ENCODE measurements around the gene COG2. TPM values are rescaled to one million over a fixed set of nuclear protein-coding genes. Genes with fewer than 3 reads are reported as not detected.
"Not testable (repeated sequence)": the region's sequence is repeated elsewhere in the genome, so short reads cannot be mapped to it uniquely, and the experiment has no call there.

The COG2 gene, protein sequence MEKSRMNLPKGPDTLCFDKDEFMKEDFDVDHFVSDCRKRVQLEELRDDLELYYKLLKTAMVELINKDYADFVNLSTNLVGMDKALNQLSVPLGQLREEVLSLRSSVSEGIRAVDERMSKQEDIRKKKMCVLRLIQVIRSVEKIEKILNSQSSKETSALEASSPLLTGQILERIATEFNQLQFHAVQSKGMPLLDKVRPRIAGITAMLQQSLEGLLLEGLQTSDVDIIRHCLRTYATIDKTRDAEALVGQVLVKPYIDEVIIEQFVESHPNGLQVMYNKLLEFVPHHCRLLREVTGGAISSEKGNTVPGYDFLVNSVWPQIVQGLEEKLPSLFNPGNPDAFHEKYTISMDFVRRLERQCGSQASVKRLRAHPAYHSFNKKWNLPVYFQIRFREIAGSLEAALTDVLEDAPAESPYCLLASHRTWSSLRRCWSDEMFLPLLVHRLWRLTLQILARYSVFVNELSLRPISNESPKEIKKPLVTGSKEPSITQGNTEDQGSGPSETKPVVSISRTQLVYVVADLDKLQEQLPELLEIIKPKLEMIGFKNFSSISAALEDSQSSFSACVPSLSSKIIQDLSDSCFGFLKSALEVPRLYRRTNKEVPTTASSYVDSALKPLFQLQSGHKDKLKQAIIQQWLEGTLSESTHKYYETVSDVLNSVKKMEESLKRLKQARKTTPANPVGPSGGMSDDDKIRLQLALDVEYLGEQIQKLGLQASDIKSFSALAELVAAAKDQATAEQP
- 32.5 and 40.6 TPM in 2 replicates for polyA plus RNA-seq (2014; cell fraction: cytosol; rRNA removed)
- 34.3 and 36.6 TPM in 2 replicates for polyA plus RNA-seq (2014; cell fraction: nucleus; rRNA removed)

DNA sequence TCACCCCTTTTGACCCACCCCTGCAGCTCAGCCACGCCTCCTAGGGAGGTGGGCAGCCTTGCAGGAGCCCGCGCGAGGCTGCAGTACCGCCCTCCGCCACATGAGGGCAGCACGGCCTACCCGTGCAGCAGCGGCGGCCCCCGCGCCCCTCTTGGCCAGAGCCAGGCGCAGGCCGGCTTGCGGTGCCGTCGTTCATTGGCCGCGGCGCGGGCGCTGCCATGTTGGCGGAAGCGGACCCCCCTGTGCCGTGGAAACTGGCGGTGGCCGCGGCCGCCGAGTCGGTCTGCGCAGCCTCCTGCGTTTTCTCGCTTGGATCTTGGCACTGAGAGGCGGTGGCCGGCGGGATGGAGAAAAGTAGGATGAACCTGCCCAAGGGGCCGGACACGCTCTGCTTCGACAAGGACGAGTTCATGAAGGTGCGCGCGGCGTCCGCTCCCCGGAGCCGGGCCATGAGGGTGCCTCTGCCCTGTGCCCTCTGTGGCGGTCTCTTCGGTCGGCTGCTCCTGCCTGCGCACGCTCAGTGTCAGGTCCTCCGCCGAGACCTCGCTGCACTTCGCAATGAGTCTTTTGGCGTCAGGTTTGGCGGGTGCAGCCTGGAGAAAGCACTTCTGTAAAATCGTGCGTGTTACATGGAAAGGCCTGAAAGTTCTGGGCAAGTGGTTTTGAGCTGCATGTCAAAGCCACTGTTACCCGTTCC is at the start of gene COG2:
TSS of gene COG2 (plus strand) at position 219 of the 697 bp plus-strand sequence. CDS start at position 345, 126 bp downstream.
- peak; percentile 89 for DNase-seq (ENCODE audit: low spot score)

DNA sequence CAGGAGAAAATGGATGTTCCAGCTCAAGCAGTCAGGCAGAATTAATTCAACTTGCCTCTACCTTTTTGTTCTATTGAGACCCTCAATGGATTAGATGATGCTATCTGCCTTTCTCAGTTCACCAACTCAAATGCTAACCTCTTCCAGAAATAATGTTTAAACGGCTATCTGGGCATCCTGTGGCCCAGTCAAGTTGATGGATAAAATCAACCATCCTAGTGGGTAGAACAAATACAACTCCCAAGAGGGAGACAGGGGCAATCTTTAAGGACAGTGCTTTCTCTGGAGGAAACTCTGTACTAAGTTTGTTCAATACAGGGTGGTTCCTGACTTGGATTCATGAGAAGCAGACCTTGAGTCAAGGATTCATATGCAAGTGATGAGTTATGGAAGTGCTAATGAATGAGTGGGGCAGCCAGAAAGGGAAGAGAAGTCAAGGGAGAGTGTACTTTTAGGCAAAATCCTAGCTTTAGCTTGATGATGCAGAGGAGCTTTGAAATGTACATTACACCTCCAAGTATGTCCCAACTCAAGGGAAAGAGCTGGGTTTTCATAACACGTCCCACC is 49.4 kb upstream of the COG2 start:
- DNase-seq (ENCODE audit: low spot score) = no peak

GRCh38 chr1:230594214-230594773 is 48.0 kb upstream of the COG2 start:
- no peak for DNase-seq (ENCODE audit: low spot score)

DNA sequence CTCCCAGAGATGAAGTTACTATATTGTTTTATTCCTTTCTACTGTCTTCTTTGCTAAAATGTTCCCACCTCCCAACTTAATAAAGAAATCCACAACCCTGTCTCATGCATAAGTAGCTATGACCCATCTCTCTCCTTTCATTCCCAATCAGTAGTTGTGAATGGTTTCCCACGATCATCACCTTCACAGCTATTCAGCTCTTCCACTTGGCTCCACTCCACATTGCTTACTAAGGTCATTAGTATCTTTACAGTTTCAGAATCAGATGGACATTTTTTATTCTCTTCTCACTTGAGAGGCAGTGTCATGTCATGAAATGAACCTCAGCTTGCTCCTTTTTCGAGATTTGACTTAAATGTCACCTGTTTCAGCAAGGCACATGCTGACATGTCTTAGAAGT is 47.1 kb upstream of the COG2 start:
- DNase-seq (ENCODE audit: low spot score) = no peak

DNA sequence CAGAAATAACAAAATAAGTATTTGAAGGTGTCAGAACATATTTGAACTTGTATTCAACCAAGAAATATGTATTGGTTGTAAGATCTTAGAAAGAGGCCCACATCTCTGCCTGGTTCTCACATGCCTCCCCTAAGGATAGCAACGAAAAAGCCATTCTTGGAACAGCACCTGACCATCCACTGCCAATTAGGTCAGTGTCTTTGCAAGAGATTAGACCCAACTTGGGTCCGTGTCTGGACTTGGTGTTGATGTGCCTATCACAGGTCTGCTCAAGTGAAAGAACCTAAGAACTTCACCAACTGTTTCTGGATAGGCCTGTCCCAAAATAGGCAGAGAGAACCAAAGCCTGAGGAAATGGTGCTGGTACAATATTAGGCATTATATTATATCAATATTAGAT is 46.0 kb upstream of the COG2 start:
- no peak for DNase-seq (ENCODE audit: low spot score)

GRCh38 chr1:230598745-230599144 is 43.5 kb upstream of the COG2 start:
- DNase-seq (ENCODE audit: low spot score) = no peak

DNA sequence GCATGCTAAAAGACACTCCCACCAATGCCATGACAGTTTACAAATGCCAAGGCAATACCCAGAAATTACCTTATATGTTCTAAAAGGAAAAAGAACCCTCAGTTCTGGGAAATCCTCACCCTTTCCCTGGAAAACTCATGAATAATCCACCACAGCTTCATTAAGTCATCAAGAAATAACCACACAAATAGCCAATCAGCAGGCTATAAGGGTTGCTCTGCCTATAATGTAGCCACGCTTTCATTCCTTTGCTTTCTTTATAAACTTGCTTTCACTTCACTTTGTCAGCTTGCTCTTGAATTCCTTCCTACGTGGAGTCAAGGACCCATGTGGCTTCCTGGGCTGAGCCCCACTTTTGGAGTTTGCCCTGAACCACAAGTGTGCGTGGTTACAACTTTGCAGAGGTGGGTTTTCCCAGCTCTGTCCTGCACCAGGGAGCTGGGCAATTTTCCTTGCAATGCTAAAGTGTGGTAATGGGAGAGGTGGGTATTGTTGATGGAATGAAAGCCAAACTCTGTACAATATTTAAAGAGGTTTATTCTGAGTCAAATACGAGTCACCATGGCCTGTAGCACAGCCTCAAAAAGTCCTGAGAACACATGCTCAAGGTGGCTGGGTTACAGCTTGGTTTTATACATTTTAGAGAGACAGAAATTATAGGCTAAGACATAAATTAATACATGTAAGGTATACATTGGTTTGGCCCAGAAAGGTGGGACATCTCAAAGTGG is 42.2 kb upstream of the COG2 start:
- DNase-seq (ENCODE audit: low spot score) = no peak

- not testable (repeated sequence) for DNase-seq (ENCODE audit: low spot score)
These were observed 41.5 kb upstream of the COG2 start for GRCh38 chr1:230600657-230601400.

GRCh38 chr1:230609208-230609607 is 33.1 kb upstream of the COG2 start:
- DNase-seq (ENCODE audit: low spot score) = no peak

GRCh38 chr1:230610589-230610988 is 31.7 kb upstream of the COG2 start:
- no peak for DNase-seq (ENCODE audit: low spot score)

GRCh38 chr1:230611128-230611877 is 31.0 kb upstream of the COG2 start:
- DNase-seq (ENCODE audit: low spot score) = no peak

DNA sequence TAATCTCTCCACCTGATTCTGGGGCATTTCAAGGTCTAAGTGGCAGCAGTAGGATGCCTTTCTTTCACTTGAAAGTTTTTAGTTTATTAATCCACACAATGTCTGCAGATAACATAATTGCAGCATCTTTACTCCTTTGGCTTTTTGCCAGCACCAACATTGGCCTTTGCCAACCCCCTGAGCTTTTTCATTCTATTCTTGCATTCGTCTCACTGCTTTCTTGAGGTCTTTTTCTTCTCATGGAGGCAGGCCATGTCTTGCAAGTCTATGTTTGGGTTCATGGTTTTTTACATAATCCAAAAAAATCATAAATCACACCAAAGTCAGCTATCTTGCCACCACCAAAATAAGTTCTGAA is 30.4 kb upstream of the COG2 start:
- DNase-seq (ENCODE audit: low spot score) = no peak

- DNase-seq (ENCODE audit: low spot score) = no peak
These were observed 29.6 kb upstream of the COG2 start for GRCh38 chr1:230612651-230613050.

DNA sequence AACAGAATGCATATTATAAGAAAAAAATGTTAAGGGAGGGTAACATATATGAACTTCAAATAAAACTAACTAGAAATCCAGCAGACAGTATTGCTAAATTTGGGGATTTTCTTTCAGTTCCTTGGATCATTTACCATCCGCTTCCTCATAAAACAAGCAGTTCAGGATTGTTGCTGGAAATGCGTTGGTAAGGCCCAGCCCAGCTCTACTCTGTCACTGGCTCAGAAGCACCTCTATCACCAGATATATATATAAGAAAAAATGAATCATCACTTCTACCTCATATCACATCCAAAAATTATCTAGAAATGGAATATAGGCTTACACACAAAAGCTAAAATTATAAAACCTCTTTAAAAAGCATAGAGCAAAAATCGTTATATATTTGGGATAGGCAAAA is 28.2 kb upstream of the COG2 start:
- no peak for DNase-seq (ENCODE audit: low spot score)

DNA sequence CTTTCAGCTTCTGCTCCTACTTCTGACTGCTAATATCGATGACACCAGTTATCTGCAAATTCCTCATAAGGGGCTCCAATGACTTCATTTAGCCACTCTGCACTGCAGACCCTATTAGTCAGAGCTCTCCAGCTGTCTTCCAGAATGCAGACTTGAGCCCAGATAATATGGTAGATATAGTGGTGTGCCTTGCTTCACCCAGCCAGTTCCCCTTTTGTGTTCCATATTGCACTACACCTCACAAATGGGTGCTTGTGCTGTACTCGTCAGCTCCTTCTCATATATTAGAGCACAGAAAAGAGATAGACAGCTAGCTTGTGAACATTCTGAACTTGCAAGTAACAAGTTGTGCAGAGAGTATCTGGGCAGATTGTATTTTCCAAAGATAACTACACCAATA is 23.7 kb upstream of the COG2 start:
- no peak for DNase-seq (ENCODE audit: low spot score)

- no peak for DNase-seq (ENCODE audit: low spot score)
These were observed 21.5 kb upstream of the COG2 start for GRCh38 chr1:230620649-230621323.

- no peak for DNase-seq (ENCODE audit: low spot score)
These were observed 20.8 kb upstream of the COG2 start for GRCh38 chr1:230621324-230622030.

GRCh38 chr1:230622151-230622550 is 20.1 kb upstream of the COG2 start:
- DNase-seq (ENCODE audit: low spot score) = no peak
